ENCODE data around the gene IL1RAPL1.

DNA sequence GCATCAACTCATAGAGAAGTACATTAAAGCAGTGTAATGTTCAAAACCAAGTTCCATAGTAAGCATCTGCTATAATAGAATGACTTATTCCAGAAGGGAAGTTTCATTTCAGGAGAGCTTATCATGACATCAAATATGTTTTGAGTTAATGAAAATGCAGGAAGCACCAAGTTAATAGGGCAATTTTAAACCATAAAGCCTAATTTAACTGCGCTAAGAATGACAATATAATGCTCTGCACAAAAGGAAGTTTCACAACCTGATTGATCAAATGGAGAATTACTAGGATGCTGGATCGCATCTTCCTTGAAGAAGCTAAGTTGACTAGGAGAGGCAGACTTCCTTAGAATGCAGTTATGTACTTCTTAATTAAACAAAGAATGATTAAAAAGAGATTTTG is 1211.2 kb downstream of the IL1RAPL1 start:
- no peak for TF ChIP-seq CTCF (IDR thresholded peaks at IDR 0.05)
- no peak for TF ChIP-seq CHD2 (IDR thresholded peaks at IDR 0.05; ENCODE audit: low read length, partially characterized antibody)
- TF ChIP-seq, protein P1, sequence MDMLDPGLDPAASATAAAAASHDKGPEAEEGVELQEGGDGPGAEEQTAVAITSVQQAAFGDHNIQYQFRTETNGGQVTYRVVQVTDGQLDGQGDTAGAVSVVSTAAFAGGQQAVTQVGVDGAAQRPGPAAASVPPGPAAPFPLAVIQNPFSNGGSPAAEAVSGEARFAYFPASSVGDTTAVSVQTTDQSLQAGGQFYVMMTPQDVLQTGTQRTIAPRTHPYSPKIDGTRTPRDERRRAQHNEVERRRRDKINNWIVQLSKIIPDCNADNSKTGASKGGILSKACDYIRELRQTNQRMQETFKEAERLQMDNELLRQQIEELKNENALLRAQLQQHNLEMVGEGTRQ (IDR thresholded peaks at IDR 0.05; ENCODE audit: borderline replicate concordance, low read depth, low read length), result no peak
- TF ChIP-seq RFX5 (IDR thresholded peaks at IDR 0.05; ENCODE audit: low read length), result no peak
- no peak for TF ChIP-seq SIN3A (IDR thresholded peaks at IDR 0.05; ENCODE audit: borderline replicate concordance, low read depth, low read length)
- TF ChIP-seq REST (IDR thresholded peaks at IDR 0.05; ENCODE audit: low read depth, low read length), result no peak
- TF ChIP-seq MXI1 (IDR thresholded peaks at IDR 0.05; ENCODE audit: low read depth, low read length), result no peak
- no peak for TF ChIP-seq SMC3 (IDR thresholded peaks at IDR 0.05; ENCODE audit: low read depth, low read length)
- no peak for TF ChIP-seq RAD21 (IDR thresholded peaks at IDR 0.05; ENCODE audit: low read length)
- no peak for TF ChIP-seq RXRA (IDR thresholded peaks at IDR 0.05; ENCODE audit: borderline replicate concordance, low read depth)
- TF ChIP-seq EP300 (IDR thresholded peaks at IDR 0.05; ENCODE audit: borderline replicate concordance in 1 of 2, low read depth in 1 of 2, low read length in 1 of 2), result no peak

Measured in SK-N-SH (cell line).